NT2/D1 (cell line): Measurements from ENCODE around the gene TRAM2.

ENCODE experiments used
- DNase-seq: peaks from one replicate; pipeline ENCODE4 v3.0.0-alpha.2; 2011; ENCODE audit warnings: low read depth, low spot score
- H3K27me3 ChIP-seq: 2 replicates; pipeline ENCODE4 v1.6.0; 2011; ENCODE audit warnings: mild to moderate bottlenecking; ENCODE audit not compliant: insufficient read length, insufficient read depth
- H3K36me3 ChIP-seq: 2 replicates; pipeline ENCODE4 v1.6.1; 2011; ENCODE audit warnings: mild to moderate bottlenecking, low read length, mixed read lengths; ENCODE audit not compliant: insufficient read depth, insufficient read length
- H3K4me1 ChIP-seq: 2 replicates; pipeline ENCODE4 v1.5.1; 2011; ENCODE audit not compliant: insufficient read depth, insufficient read length
- H3K4me3 ChIP-seq: 2 replicates; pipeline ENCODE4 v1.5.1; 2011; ENCODE audit warnings: low read depth; ENCODE audit not compliant: insufficient read length
- H3K9ac ChIP-seq: 2 replicates; pipeline ENCODE4 v1.6.0; 2011; ENCODE audit warnings: low read depth; ENCODE audit not compliant: insufficient read length
- H3K9me3 ChIP-seq: 2 replicates; pipeline ENCODE4 v1.5.1; 2011; ENCODE audit warnings: mild to moderate bottlenecking, low read length; ENCODE audit not compliant: insufficient read depth
- SUZ12 ChIP-seq: IDR thresholded peaks from 2 replicates; pipeline ENCODE4 v1.6.1; 2011; ENCODE audit not compliant: insufficient read length, insufficient read depth; ENCODE audit errors: extremely low read depth
- YY1 ChIP-seq: IDR thresholded peaks from 2 replicates; pipeline ENCODE4 v1.6.1; 2011; ENCODE audit not compliant: insufficient read length, insufficient read depth
- ZNF274 ChIP-seq: IDR thresholded peaks from 2 replicates; pipeline ENCODE4 v1.6.1; 2011; ENCODE audit warnings: mild to moderate bottlenecking, low read depth, low read length

Gene TRAM2

GRCh38 chr6:52499026-52499425 lies 77.8 kb downstream of the TRAM2 start:
- Histone ChIP-seq H3K9ac (no peak overlapping the region), H3K27me3 (no peaks in the 10 kb centered on the region), H3K4me3 (no peak overlapping the region), H3K9me3 (no peaks in the 10 kb centered on the region), H3K4me1 (peaks cover 4% of the 10 kb centered on the region), H3K36me3 (peaks cover 38% of the 10 kb centered on the region)
- no peak for TF ChIP-seq ZNF274
- no peak for TF ChIP-seq YY1
- TF ChIP-seq SUZ12, result no peak
- DNase-seq, result peak; percentile 32

GRCh38 chr6:52498538-52499017 lies 78.3 kb downstream of the TRAM2 start:
- peaks cover under 1% of the 10 kb centered on the region for H3K4me1 ChIP-seq
- peaks cover 34% of the 10 kb centered on the region for H3K36me3 ChIP-seq
- DNase-seq, result no peak
- no peaks in the 10 kb centered on the region for H3K9me3 ChIP-seq
- no peaks in the 10 kb centered on the region for H3K27me3 ChIP-seq
- no peak overlapping the region for H3K4me3 ChIP-seq
- H3K9ac ChIP-seq, result no peak overlapping the region
- no peak for TF ChIP-seq ZNF274
- no peak for TF ChIP-seq SUZ12
- no peak for TF ChIP-seq YY1

GRCh38 chr6:52497652-52498408 lies 79.0 kb downstream of the TRAM2 start:
- Histone ChIP-seq H3K36me3 (peaks cover 28% of the 10 kb centered on the region), H3K9me3 (no peaks in the 10 kb centered on the region), H3K9ac (no peak overlapping the region), H3K4me3 (no peak overlapping the region), H3K4me1 (no peaks in the 10 kb centered on the region), H3K27me3 (no peaks in the 10 kb centered on the region)
- DNase-seq, result no peak
- TF ChIP-seq ZNF274, result no peak
- TF ChIP-seq YY1, result no peak
- TF ChIP-seq SUZ12, result no peak

DNA sequence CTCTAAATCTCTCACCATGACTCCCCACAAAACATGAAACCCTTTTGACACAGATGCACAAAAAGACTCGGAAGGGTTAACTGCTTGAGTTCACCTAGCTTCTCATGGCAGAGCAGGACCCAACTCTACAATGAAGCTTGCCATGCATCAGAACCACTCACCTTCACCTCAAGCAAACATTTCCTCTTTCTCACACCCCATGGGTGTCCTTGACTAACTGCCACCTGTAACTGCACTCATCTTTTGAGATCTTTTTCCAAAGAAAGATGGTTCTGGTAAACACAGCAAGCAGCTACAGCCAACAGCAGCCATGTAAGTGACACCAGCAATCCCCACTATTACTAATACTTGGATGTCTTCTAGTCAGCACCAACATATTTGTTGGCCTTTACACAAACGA lies 80.2 kb downstream of the TRAM2 start:
- DNase-seq, result no peak
- Histone ChIP-seq H3K4me1 (no peaks in the 10 kb centered on the region), H3K4me3 (no peak overlapping the region), H3K9ac (no peak overlapping the region), H3K9me3 (no peaks in the 10 kb centered on the region), H3K36me3 (peaks cover 17% of the 10 kb centered on the region), H3K27me3 (no peaks in the 10 kb centered on the region)
- TF ChIP-seq ZNF274, result no peak
- TF ChIP-seq SUZ12, result no peak
- TF ChIP-seq YY1, result no peak

DNA sequence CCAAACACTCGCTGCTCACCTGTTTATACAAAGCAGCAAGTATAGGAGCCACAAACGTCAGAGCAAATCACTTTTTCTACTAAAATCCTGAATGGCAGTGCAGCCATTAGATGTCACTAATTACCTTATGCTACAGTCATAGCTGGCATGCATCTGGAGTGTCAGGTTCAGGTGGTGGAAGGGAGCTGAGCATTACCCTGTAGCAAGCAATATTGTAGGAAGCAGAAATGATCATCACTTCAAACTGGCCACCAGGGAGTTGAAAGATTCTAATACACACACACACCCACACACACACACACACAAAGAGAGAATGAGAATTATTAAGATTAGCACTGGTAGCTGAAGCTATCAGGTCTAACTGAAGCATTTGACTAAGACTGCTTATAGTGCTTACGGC lies 80.9 kb downstream of the TRAM2 start:
- H3K27me3 ChIP-seq, result no peaks in the 10 kb centered on the region
- no peaks in the 10 kb centered on the region for H3K9me3 ChIP-seq
- TF ChIP-seq SUZ12 (no peak), ZNF274 (no peak), YY1 (no peak)
- no peak overlapping the region for H3K4me3 ChIP-seq
- H3K36me3 ChIP-seq, result peaks cover 14% of the 10 kb centered on the region
- no peak overlapping the region for H3K9ac ChIP-seq
- no peak for DNase-seq
- H3K4me1 ChIP-seq, result no peaks in the 10 kb centered on the region

- peaks cover 6% of the 10 kb centered on the region for H3K36me3 ChIP-seq
Measured at GRCh38 chr6:52494298-52495072, 82.4 kb downstream of the TRAM2 start.

GRCh38 chr6:52493669-52494068 lies 83.2 kb downstream of the TRAM2 start:
- no peak overlapping the region for H3K9ac ChIP-seq
- TF ChIP-seq YY1 (no peak), ZNF274 (no peak), SUZ12 (no peak)
- peaks cover 6% of the 10 kb centered on the region for H3K36me3 ChIP-seq
- H3K9me3 ChIP-seq, result no peaks in the 10 kb centered on the region
- no peaks in the 10 kb centered on the region for H3K4me1 ChIP-seq
- no peaks in the 10 kb centered on the region for H3K27me3 ChIP-seq
- no peak for DNase-seq
- H3K4me3 ChIP-seq, result no peak overlapping the region

More at GRCh38 chr6:52494298-52495072, 82.4 kb downstream of the TRAM2 start:
- no peak overlapping the region for H3K9ac ChIP-seq
- TF ChIP-seq ZNF274 (no peak), SUZ12 (no peak), YY1 (no peak)
- H3K4me1 ChIP-seq, result no peaks in the 10 kb centered on the region
- no peaks in the 10 kb centered on the region for H3K27me3 ChIP-seq
- H3K4me3 ChIP-seq, result no peak overlapping the region
- no peak for DNase-seq
- no peaks in the 10 kb centered on the region for H3K9me3 ChIP-seq
